ENCODE results near the gene HS3ST6. TPM values are rescaled to one million over a fixed set of nuclear protein-coding genes. Genes with fewer than 3 reads are reported as not detected.

Gene HS3ST6
- total and polyA plus RNA-seq, 9 of the 15 experiments (the other 6 are each of a cell fraction or from before 2014, with no cell fraction given): not detected

GRCh38 chr16:1929578-1930337, 11.5 kb upstream of the HS3ST6 start (continued):
- no peak for TF ChIP-seq FOXA1 (IDR thresholded peaks at IDR 0.05; ENCODE audit: borderline replicate concordance)
- TF ChIP-seq SIX5 (IDR thresholded peaks at IDR 0.05; ENCODE audit: borderline replicate concordance in 1 of 2, insufficient read depth in 1 of 2, low read depth in 1 of 2, low read length in 2 of 2): no peak
- TF ChIP-seq NFE2L1 (tag; IDR thresholded peaks at IDR 0.05; ENCODE audit: borderline replicate concordance, low read depth): no peak
- peak; percentile 77 for TF ChIP-seq MEIS2 (IDR thresholded peaks at IDR 0.05; ENCODE audit: partially characterized antibody)
- TF ChIP-seq NONO (IDR thresholded peaks at IDR 0.05; ENCODE audit: low read depth in 2 of 2, low read length in 1 of 2): peak in 1 of 2 experiments; percentile 88; a peak in 2 of 4 replicates
- TF ChIP-seq DEAF1 (CRISPR knock-in tag; IDR thresholded peaks at IDR 0.05): peak; percentile 88
- TF ChIP-seq TGIF2 (CRISPR knock-in tag; IDR thresholded peaks at IDR 0.05): no peak; the same call in 1 of the 2 replicates
- TF ChIP-seq, protein P1, sequence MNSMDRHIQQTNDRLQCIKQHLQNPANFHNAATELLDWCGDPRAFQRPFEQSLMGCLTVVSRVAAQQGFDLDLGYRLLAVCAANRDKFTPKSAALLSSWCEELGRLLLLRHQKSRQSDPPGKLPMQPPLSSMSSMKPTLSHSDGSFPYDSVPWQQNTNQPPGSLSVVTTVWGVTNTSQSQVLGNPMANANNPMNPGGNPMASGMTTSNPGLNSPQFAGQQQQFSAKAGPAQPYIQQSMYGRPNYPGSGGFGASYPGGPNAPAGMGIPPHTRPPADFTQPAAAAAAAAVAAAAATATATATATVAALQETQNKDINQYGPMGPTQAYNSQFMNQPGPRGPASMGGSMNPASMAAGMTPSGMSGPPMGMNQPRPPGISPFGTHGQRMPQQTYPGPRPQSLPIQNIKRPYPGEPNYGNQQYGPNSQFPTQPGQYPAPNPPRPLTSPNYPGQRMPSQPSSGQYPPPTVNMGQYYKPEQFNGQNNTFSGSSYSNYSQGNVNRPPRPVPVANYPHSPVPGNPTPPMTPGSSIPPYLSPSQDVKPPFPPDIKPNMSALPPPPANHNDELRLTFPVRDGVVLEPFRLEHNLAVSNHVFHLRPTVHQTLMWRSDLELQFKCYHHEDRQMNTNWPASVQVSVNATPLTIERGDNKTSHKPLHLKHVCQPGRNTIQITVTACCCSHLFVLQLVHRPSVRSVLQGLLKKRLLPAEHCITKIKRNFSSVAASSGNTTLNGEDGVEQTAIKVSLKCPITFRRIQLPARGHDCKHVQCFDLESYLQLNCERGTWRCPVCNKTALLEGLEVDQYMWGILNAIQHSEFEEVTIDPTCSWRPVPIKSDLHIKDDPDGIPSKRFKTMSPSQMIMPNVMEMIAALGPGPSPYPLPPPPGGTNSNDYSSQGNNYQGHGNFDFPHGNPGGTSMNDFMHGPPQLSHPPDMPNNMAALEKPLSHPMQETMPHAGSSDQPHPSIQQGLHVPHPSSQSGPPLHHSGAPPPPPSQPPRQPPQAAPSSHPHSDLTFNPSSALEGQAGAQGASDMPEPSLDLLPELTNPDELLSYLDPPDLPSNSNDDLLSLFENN (IDR thresholded peaks at IDR 0.05; ENCODE audit: low read depth in 2 of 2, low read length in 2 of 2): no peak
- peak; percentile 76 for TF ChIP-seq ARID4B (CRISPR knock-in tag; IDR thresholded peaks at IDR 0.05)
- TF ChIP-seq KLF13 (tag; IDR thresholded peaks at IDR 0.05; ENCODE audit: borderline replicate concordance, low read depth): peak; percentile 73
- peak; percentile 80; the same call in 1 of the 2 replicates for TF ChIP-seq ZNF12 (CRISPR knock-in tag; IDR thresholded peaks at IDR 0.05)
- TF ChIP-seq ID3 (CRISPR knock-in tag; IDR thresholded peaks at IDR 0.05): no peak
- TF ChIP-seq ID3 (tag; IDR thresholded peaks at IDR 0.05): peak; percentile 89
- TF ChIP-seq, protein P2, sequence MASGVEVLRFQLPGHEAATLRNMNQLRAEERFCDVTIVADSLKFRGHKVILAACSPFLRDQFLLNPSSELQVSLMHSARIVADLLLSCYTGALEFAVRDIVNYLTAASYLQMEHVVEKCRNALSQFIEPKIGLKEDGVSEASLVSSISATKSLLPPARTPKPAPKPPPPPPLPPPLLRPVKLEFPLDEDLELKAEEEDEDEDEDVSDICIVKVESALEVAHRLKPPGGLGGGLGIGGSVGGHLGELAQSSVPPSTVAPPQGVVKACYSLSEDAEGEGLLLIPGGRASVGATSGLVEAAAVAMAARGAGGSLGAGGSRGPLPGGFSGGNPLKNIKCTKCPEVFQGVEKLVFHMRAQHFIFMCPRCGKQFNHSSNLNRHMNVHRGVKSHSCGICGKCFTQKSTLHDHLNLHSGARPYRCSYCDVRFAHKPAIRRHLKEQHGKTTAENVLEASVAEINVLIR (CRISPR knock-in tag; IDR thresholded peaks at IDR 0.05): no peak
